ENCODE results near the gene HOXC4.

The HOXC4 gene

GRCh38 chr12:54016051-54016450, 37.6 kb upstream of the HOXC4 start:
- no peak for DNase-seq

- no peak for DNase-seq
Measured at GRCh38 chr12:54016478-54016964, 37.1 kb upstream of the HOXC4 start.

- no peak for DNase-seq
Measured at GRCh38 chr12:54017027-54017788, 36.4 kb upstream of the HOXC4 start.

DNA sequence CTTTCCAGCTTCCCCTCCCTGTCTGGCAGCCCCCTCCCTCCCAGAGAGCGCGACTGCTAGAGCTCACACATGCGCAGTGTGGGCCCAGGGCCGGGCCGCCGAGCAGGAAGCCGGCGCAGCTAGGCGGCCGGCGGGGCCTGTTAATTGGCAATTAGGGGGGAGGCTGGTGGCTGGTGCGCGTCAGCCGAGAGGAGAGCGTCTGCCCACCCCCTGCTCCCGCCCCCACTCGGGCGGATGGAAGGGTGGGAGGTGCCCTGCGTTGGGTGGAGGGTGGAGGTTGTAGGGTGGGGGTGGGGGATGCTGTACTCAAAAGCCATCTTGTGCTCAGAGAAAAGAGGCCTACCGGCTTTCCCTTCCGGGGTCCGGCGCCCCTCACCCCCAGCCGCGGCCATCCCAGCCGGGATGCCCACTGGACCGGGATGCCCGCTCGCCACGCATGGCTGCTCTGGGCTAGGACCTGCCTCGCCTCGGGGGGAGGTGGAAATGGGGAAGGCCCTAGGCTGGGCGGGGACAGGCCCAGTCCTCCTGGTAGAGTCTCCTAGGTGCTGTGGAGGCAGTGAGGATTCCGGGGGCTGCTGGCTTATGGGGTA, 35.7 kb upstream of the HOXC4 start:
- DNase-seq = peak; percentile 69

DNA sequence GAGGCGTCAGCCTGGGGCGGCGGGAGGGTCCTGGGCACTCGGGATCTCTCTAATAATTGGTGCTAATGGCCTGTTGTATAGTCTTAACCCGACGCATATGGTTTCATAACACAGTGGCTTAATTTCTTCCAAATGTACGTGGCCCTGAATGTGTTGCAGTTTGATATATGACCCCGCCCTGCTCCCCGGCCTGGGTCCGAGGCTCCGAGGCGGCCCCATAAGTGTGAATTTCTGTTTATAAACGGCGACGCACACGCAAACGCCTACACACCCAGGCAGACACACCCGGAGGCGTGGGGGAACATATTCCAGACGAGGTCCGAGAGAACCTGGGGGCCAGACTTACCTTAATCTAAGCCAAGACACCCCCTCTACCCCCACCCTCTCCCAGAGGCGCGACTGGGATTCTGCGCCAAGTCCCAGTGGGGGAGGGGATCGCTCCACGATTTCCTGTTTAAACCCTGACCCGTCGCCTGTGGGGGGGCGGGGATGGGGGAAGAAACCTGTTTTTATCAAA, 35.1 kb upstream of the HOXC4 start:
- no peak for DNase-seq

DNA sequence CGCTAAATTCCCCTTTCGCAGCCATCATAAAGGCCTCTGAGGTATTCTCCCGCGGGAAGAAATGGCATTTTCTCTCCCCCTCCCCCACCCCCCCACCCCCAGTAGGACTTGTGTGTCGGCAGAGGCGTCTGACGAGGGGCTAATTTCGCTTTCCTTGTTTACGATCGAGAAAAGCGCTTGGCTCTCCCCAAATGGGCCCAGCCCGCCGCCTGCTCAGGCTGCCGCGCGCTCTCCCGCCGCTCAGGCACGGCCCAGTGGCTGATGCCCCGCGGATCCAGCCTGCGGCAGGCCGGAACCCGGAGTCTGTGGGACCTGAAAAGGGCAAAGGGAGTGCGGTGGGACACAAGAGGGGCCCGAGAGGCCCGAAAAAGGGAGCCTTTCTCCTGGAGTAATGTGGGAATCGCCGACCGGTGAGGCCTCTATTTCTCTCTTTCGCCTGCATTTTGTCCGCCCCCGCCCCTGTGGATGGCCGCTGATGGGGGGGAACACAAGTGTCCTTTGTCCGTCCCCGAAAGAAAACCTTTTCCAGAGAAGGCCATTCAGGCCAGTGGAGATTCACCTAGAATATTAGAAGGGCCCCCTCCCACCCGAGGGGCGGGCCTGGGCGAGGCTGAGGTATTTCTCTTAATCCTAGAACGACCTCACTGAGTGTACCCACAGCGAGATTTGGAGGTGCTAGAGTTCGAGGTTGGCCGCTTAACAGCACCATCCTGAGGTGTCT, 34.4 kb upstream of the HOXC4 start:
- DNase-seq = no peak

- no peak for DNase-seq
Measured at GRCh38 chr12:54019924-54020590, 33.6 kb upstream of the HOXC4 start.

DNA sequence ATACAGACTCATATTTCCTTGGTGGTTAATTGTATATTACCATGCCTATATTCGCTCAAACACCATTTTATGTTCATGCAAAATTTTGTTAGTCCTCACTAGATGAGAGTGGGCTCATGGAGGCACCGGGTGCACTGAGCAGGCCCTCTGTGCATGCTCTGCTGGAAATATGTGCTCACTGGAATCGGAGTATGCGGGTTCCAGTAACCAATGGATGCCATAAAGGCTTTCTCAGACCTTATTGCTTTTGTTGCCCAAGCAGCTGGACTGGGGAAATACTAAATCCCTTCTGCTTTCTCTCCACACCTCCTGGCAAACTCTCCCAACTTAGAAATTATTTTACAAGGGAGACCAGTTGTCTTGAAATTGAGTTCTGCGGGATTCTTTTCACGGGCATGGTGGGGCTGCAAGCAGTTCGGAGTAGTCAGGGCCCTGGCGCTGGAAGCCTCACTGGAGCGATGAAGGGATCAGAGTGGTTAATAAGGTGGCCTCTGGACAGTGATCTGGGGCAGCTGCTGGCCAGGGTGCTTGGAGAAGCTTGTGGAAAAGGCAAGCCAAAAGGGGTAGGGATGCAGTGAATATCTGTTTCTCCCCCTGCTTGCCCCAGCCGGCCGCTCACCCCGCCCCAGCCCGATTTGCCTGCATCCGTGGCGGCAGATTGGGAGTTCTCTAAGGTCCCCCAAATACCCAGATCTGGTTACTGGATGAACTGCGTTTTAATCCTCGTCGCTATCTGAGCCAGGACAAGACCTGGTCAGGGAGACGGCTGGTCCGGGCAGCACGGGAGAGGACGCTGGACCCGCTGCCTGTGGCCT, 32.8 kb upstream of the HOXC4 start:
- DNase-seq = no peak

DNA sequence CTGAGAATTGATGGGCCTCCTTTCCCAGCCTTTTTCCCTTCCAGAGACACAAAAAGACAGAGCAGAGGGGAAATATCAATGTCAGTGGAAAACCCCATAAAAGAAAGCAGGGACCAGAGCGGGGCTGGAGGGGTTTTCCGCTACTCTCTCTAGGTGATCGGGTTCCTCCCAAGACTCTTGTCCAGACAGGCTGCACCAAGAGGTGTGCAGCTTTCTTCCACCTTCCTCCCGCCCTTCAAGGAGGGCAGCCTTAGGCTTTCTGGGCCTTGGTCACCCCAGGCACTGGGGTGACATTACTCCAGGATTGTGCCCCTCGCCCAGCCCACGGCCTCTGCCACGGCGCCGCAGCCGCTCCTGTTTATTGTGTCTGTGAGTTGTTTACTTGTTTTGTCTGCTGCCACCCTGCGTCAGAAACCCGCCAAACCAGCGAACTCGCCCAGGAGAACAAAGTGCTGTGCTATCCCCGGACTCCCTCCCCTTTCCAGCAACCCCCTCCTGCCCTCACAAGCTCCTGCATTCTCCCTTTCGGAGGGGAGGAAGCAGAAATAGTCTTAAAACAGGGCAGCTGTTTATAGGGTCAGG, 32.1 kb upstream of the HOXC4 start:
- no peak for DNase-seq

DNA sequence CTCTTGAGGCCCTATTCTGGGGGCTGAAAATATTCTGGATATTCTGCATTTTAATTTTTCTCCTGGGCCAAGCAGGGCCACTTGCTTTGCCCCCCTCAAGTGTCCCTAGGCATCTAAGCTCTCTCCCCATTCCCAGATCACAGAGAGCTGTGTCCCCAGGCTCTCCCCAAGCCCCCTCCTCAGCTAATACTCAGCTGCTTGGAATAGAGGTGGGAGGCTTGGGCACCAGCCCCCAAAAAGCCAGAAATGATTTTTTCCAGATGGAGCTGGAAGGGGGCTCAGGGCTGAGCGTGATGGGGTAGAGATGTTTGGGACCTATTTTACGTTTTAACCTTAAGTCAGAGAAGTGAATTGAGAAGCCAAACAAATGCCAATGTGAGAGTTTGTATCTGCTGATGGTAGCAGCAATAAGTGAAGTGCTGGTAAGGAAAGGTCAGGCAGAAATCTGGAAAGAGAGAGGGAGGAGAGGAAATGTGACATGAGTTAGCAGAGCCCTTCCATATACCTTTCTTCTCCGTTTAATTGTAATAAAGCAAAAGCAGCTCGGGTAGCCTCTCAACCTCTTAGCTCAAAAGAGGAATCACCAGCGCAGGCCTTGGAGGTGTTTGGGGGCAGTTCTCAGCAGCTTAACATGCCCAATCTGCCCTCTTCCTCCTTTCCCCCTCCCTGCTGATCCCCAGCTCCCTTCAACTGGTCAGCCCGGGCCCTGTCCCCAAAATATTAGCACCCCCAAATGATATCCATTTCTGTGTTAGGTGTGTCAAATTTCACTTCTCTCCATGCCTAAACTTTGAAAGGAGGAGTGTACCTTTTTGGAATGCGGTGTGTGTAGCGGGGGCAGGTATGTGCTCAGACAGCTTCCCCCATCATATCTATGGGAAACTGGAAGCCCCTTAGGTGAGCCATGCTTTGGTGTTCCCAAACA, 30.4 kb upstream of the HOXC4 start:
- DNase-seq = no peak

DNA sequence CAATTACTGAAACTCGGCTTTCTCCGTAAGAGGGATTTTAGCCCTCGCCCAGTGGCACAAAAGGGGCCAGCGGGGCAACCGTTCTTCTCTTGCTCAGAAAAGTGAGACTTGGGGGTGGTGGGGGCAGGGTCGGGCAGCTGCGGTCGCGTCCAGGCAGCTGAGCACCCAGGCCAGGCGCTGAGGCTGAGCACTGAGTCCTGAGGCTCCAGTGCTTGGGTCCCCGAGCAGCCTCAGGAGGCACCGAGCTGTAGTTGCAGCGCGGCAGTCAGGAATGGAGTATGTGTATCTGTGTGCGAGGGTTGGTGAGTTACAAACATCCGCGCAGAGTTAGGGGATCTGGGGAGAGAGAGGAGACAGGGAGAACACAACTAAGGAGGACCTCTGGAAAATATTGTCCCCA, 29.5 kb upstream of the HOXC4 start:
- DNase-seq = no peak

- DNase-seq = no peak
Measured at GRCh38 chr12:54024581-54025305, 28.9 kb upstream of the HOXC4 start.

- DNase-seq = no peak
Measured at GRCh38 chr12:54025499-54026405, 27.9 kb upstream of the HOXC4 start.

DNA sequence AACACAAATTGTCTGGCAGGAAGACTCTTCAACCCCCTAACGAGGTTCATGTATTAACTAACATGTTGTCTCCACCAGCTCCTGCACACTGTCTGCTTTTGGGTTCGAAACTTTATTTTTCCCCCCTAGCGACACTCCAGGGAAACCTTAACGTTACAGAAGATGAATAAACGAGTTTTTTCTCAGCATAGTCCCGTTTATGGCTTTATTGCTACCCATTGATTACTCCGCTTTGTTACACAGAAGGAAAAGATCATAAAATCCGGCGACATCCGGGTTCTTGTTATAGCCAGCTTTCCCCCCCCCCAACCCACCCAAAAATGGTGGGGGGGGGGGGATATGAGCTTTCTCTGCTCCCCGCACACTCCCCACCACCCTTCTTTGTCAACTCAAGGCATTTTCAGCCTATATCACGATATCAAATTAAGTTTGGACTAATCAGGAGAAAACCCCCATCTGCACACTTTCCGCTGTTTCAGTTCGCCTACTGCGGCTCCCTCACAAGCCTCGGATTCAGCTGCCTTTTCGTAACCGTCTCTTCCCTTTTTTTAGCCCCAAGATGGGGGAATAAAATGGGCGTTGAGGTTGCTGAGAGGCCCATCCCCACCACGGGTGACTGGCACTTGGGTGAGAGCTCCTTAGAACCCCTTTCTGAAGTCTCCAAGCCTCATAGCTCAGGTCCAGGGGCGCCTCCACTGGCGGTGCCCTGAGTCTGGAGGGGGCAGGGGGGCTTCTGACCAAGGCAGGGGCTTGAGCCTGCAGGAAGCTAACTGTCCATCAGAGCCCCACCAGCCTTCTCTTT, 26.8 kb upstream of the HOXC4 start:
- DNase-seq = no peak

GRCh38 chr12:54027442-54027786, 26.2 kb upstream of the HOXC4 start:
- no peak for DNase-seq

- no peak for DNase-seq
Measured at GRCh38 chr12:54028314-54029201, 25.1 kb upstream of the HOXC4 start, which contains the start of gene HOXC6. Gene HOXC6, plus strand, starts transcription at chr12:54028440. Its CDS starts 82 bp downstream, at chr12:54028522.

Data from activated T-cell treated with anti-CD3 and anti-CD28 coated beads, Interleukin-2, amount 50 U/mL, for 1 hour (primary cell).